ENCODE measurements around the gene RASA1. TPM values are rescaled to one million over a fixed set of nuclear protein-coding genes. Genes with fewer than 3 reads are reported as not detected.
A peak's percentile ranks its signal among the peaks of the same experiment; 100 is the strongest.

RASA1 gene
- total RNA-seq, 1 experiment from 2014 or later = 29.6 TPM

DNA sequence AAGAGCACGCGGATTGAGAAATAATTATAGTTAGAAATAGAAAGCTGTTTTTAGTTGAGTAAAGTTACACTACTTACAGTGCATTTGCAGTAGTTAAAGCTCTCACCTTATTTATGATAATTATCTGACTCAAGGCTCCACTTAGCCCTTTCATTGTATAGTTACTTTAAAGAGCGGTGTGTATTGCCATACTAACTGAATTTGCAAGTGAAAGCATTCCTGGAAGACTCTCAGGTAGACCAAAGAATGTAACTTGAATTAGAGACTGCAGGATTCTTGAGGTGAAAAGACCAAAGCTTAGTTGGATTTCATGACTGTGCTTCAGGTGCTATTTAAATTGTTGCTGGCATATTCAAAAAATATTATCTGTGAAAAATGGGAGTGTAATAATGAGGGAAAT lies 4.2 kb upstream of the RASA1 start:
- H4K8ac ChIP-seq (replicated peaks; ENCODE audit: insufficient read length, low read depth, low read length) = no peak overlapping the region
- no peak overlapping the region for H2AFZ ChIP-seq (ENCODE audit: low read length)
- DNase-seq = no peak
- H2AK5ac ChIP-seq (ENCODE audit: insufficient read length, low read length) = no peak overlapping the region
- H3T11ph ChIP-seq (ENCODE audit: low read length) = no peak overlapping the region
- H3K27ac ChIP-seq (ENCODE audit: insufficient read length, low read depth, low read length) = no peak overlapping the region
- no peaks in the 10 kb centered on the region for H3K9me3 ChIP-seq (ENCODE audit: control insufficient read depth, low read depth, low read length)
- peaks cover 54% of the 10 kb centered on the region for H3K27me3 Mint-ChIP-seq (ENCODE audit: low read depth)
- no peaks in the 10 kb centered on the region for H3K23me2 ChIP-seq (ENCODE audit: insufficient read length, low read depth, low read length, poor library complexity, severe bottlenecking)
- no peak overlapping the region for H3K4me3 Mint-ChIP-seq
- no CpG with 5 or more reads among the region's 3 CpGs for WGBS (ENCODE audit: extremely low coverage, insufficient read length, low lambda C conversion rate)
- H3K79me2 ChIP-seq (ENCODE audit: insufficient read depth, low read length) = no peaks in the 10 kb centered on the region
- no peak overlapping the region for H3K4ac ChIP-seq (ENCODE audit: low read depth, low read length)
- H3K18ac ChIP-seq (ENCODE audit: insufficient read length, low read depth, low read length) = no peak overlapping the region
- TF ChIP-seq, protein P1, sequence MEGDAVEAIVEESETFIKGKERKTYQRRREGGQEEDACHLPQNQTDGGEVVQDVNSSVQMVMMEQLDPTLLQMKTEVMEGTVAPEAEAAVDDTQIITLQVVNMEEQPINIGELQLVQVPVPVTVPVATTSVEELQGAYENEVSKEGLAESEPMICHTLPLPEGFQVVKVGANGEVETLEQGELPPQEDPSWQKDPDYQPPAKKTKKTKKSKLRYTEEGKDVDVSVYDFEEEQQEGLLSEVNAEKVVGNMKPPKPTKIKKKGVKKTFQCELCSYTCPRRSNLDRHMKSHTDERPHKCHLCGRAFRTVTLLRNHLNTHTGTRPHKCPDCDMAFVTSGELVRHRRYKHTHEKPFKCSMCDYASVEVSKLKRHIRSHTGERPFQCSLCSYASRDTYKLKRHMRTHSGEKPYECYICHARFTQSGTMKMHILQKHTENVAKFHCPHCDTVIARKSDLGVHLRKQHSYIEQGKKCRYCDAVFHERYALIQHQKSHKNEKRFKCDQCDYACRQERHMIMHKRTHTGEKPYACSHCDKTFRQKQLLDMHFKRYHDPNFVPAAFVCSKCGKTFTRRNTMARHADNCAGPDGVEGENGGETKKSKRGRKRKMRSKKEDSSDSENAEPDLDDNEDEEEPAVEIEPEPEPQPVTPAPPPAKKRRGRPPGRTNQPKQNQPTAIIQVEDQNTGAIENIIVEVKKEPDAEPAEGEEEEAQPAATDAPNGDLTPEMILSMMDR (conservative IDR thresholded peaks at IDR 0.05) = no peak
- H2BK20ac ChIP-seq (ENCODE audit: low read depth, low read length, poor library complexity, severe bottlenecking) = no peak overlapping the region
- H4K5ac ChIP-seq (ENCODE audit: insufficient read length, low read depth, low read length) = no peak overlapping the region
- no peak overlapping the region for H2BK12ac ChIP-seq (ENCODE audit: insufficient read length, low read depth, low read length)
- H3K27me3 ChIP-seq (ENCODE audit: insufficient read depth, low read length) = peaks cover 6% of the 10 kb centered on the region; the same call in 1 of the 2 replicates
- no peak overlapping the region for H2BK120ac ChIP-seq (ENCODE audit: low read depth, low read length, poor library complexity, severe bottlenecking)
- no peak overlapping the region for H3K56ac ChIP-seq (ENCODE audit: insufficient read length, low read depth, low read length)
- H2BK15ac ChIP-seq (ENCODE audit: low read depth, low read length) = no peak overlapping the region
- H4K91ac ChIP-seq (ENCODE audit: insufficient read length, low read depth, low read length) = no peak overlapping the region
- no peaks in the 10 kb centered on the region; a peak in 1 of 7 replicates for H3K36me3 Mint-ChIP-seq (ENCODE audit: insufficient read depth in 1 of 3, low read depth in 3 of 3)
- H3K27ac Mint-ChIP-seq = 0 out of 7 replicates have a peak overlapping the region, but pooled peaks of 1 of the 3 experiments have one; percentile 36
- no peak overlapping the region for H3K4me2 ChIP-seq (ENCODE audit: insufficient read depth, insufficient read length, low read length)
- no peak overlapping the region for H3K9ac ChIP-seq (ENCODE audit: extremely low read depth, insufficient read length, low read length)
- H3K14ac ChIP-seq (ENCODE audit: insufficient read depth, low read length) = no peak overlapping the region
- H3K9me3 Mint-ChIP-seq = no peaks in the 10 kb centered on the region; a peak in 1 of 5 replicates
- H3K23ac ChIP-seq (ENCODE audit: insufficient read length, low read depth, low read length) = no peak overlapping the region
- H4K20me1 ChIP-seq (ENCODE audit: control insufficient read depth, insufficient read depth, insufficient read length) = no peaks in the 10 kb centered on the region
- H2BK5ac ChIP-seq (ENCODE audit: insufficient read length, low read length) = no peak overlapping the region
- no peaks in the 10 kb centered on the region for H3K79me1 ChIP-seq (ENCODE audit: insufficient read depth, low read depth, low read length, poor library complexity, severe bottlenecking)
- H3K4me1 Mint-ChIP-seq = peaks cover 31 to 37% of the 10 kb centered on the region in 2 experiments
- no peaks in the 10 kb centered on the region; the same call in 1 of the 2 replicates for H3K4me1 ChIP-seq (ENCODE audit: insufficient read depth, low read length)

Data from H9 (cell line).